ENCODE data around the gene SCN3B. TPM values are rescaled to one million over a fixed set of nuclear protein-coding genes. Genes with fewer than 3 reads are reported as not detected.

SCN3B gene
- total RNA-seq, 8 experiments from 2014 or later: 0.13 to 67.3 (median 25.3) TPM

- no peak for ATAC-seq (replicated peaks in 6 of 8)
- in situ Hi-C loops (cut with MboI; ENCODE audit: low pct_unique_long_range_greater_than_20kb in 2 of 9, low sequenced_read_pairs in 9 of 9, unreplicated experiment in 9 of 9): loop anchor here in 2 of 9 experiments (25.0 kb wide), 1 partner anchor 123 kb away; no protein-coding TSS in a partner anchor
- 87 to 100% (median 98%) methylated on average over 1 to 4 of the region's 5 CpGs; no CpG with 5 or more reads in 4 of the 10 experiments for WGBS, 10 experiments
- Histone ChIP-seq H3K4me1 (replicated peaks in 1 of 2) (peaks cover 10 to 22% of the 10 kb centered on the region in 2 donors), H3K27ac (no peak overlapping the region), H3K4me3 (no peak overlapping the region)
Observed at GRCh38 chr11:123588864-123589262, 65.6 kb downstream of the SCN3B start.

- ATAC-seq (replicated peaks in 6 of 8): no peak
- Histone ChIP-seq H3K4me1 (replicated peaks in 1 of 2) (peaks cover 10 to 22% of the 10 kb centered on the region in 2 donors), H3K4me3 (no peak overlapping the region), H3K27ac (no peak overlapping the region)
- 40 to 100% (median 79%) methylated on average over 1 to 11 of the region's 14 CpGs; no CpG with 5 or more reads in 5 of the 10 experiments for WGBS, 10 experiments
- in situ Hi-C loops (cut with MboI; ENCODE audit: low pct_unique_long_range_greater_than_20kb in 2 of 9, low sequenced_read_pairs in 9 of 9, unreplicated experiment in 9 of 9): loop anchor here in 2 of 9 experiments (25.0 kb wide), 1 partner anchor 124 kb away; no protein-coding TSS in a partner anchor
Observed at GRCh38 chr11:123588117-123588863, 66.1 kb downstream of the SCN3B start.

- Histone ChIP-seq H3K27ac (no peak overlapping the region), H3K4me3 (no peak overlapping the region), H3K4me1 (replicated peaks in 1 of 2) (peaks cover 10 to 22% of the 10 kb centered on the region in 2 donors)
- in situ Hi-C loops (cut with MboI; ENCODE audit: low pct_unique_long_range_greater_than_20kb in 2 of 9, low sequenced_read_pairs in 9 of 9, unreplicated experiment in 9 of 9): loop anchor here in 2 of 9 experiments (25.0 kb wide), 1 partner anchor 125 kb away; no protein-coding TSS in a partner anchor
- no peak for ATAC-seq (replicated peaks in 6 of 8)
- WGBS, 10 experiments: 38 to 100% (median 92%) methylated on average over 1 to 4 of the region's 6 CpGs; no CpG with 5 or more reads in 5 of the 10 experiments
Observed at GRCh38 chr11:123587559-123587958, 66.9 kb downstream of the SCN3B start.

- H3K4me3 ChIP-seq: no peak overlapping the region
- in situ Hi-C loops (cut with MboI; ENCODE audit: low pct_unique_long_range_greater_than_20kb in 2 of 9, low sequenced_read_pairs in 9 of 9, unreplicated experiment in 9 of 9): loop anchor here in 2 of 9 experiments (25.0 kb wide), 1 partner anchor 125 kb away; no protein-coding TSS in a partner anchor
- peaks cover 10 to 22% of the 10 kb centered on the region in 2 donors for H3K4me1 ChIP-seq (replicated peaks in 1 of 2)
- ATAC-seq (replicated peaks in 6 of 8): peak in 5 of 8 experiments; percentile 72 to 85 (median 82)
- peak overlapping the region in 1 of 2 donors; percentile 57 for H3K27ac ChIP-seq
- 0 to 100% (median 100%) methylated on average over 1 of the region's 2 CpGs; no CpG with 5 or more reads in 7 of the 10 experiments for WGBS, 10 experiments
Observed at GRCh38 chr11:123587044-123587443, 67.4 kb downstream of the SCN3B start.

GRCh38 chr11:123586568-123586967, 67.9 kb downstream of the SCN3B start:
- Histone ChIP-seq H3K4me3 (no peak overlapping the region), H3K27ac (peak overlapping the region in 1 of 2 donors; percentile 57), H3K4me1 (replicated peaks in 1 of 2) (peaks cover 10 to 22% of the 10 kb centered on the region in 2 donors)
- peak in 5 of 8 experiments; percentile 8 to 39 (median 32) for ATAC-seq (replicated peaks in 6 of 8)
- 20 to 100% (median 68%) methylated on average over 1 to 4 of the region's 8 CpGs; no CpG with 5 or more reads in 4 of the 10 experiments for WGBS, 10 experiments
- in situ Hi-C loops (cut with MboI; ENCODE audit: low pct_unique_long_range_greater_than_20kb in 2 of 9, low sequenced_read_pairs in 9 of 9, unreplicated experiment in 9 of 9): loop anchor here in 2 of 9 experiments (25.0 kb wide), 1 partner anchor 126 kb away; no protein-coding TSS in a partner anchor

- ATAC-seq (replicated peaks in 6 of 8): peak in 1 of 8 experiments; percentile 20
- in situ Hi-C loops (cut with MboI; ENCODE audit: low pct_unique_long_range_greater_than_20kb in 2 of 9, low sequenced_read_pairs in 9 of 9, unreplicated experiment in 9 of 9): loop anchor here in 2 of 9 experiments (25.0 kb wide), 1 partner anchor 127 kb away; no protein-coding TSS in a partner anchor
- Histone ChIP-seq H3K27ac (no peak overlapping the region), H3K4me3 (no peak overlapping the region), H3K4me1 (replicated peaks in 1 of 2) (peaks cover 10 to 22% of the 10 kb centered on the region in 2 donors)
- 17 to 64% (median 40%) methylated on average over 1 to 5 of the region's 5 CpGs; no CpG with 5 or more reads in 2 of the 10 experiments for WGBS, 10 experiments
Observed at GRCh38 chr11:123585706-123586105, 68.7 kb downstream of the SCN3B start.

GRCh38 chr11:123585206-123585605, 69.2 kb downstream of the SCN3B start:
- H3K27ac ChIP-seq: no peak overlapping the region
- no peak for ATAC-seq (replicated peaks in 6 of 8)
- H3K4me3 ChIP-seq: no peak overlapping the region
- H3K4me1 ChIP-seq (replicated peaks in 1 of 2): peaks cover 10 to 22% of the 10 kb centered on the region in 2 donors
- in situ Hi-C loops (cut with MboI; ENCODE audit: low pct_unique_long_range_greater_than_20kb in 2 of 9, low sequenced_read_pairs in 9 of 9, unreplicated experiment in 9 of 9): loop anchor here in 2 of 9 experiments (25.0 kb wide), 1 partner anchor 127 kb away; no protein-coding TSS in a partner anchor
- WGBS, 10 experiments: 72 to 100% (median 100%) methylated on average over 1 to 2 of the region's 5 CpGs; no CpG with 5 or more reads in 7 of the 10 experiments

GRCh38 chr11:123584737-123585136, 69.7 kb downstream of the SCN3B start:
- no peak for ATAC-seq (replicated peaks in 6 of 8)
- H3K4me1 ChIP-seq (replicated peaks in 1 of 2): peaks cover 10 to 22% of the 10 kb centered on the region in 2 donors
- in situ Hi-C loops (cut with MboI; ENCODE audit: low pct_unique_long_range_greater_than_20kb in 2 of 9, low sequenced_read_pairs in 9 of 9, unreplicated experiment in 9 of 9): loop anchor here in 2 of 9 experiments (25.0 kb wide), 1 partner anchor 128 kb away; no protein-coding TSS in a partner anchor
- no peak overlapping the region for H3K4me3 ChIP-seq
- no peak overlapping the region for H3K27ac ChIP-seq
- WGBS, 10 experiments: 70 to 100% (median 76%) methylated on average over 1 to 5 of the region's 7 CpGs; no CpG with 5 or more reads in 7 of the 10 experiments

- H3K4me3 ChIP-seq: no peak overlapping the region
- in situ Hi-C loops (cut with MboI; ENCODE audit: low pct_unique_long_range_greater_than_20kb in 2 of 9, low sequenced_read_pairs in 9 of 9, unreplicated experiment in 9 of 9): loop anchor here in 2 of 9 experiments (25.0 kb wide), 1 partner anchor 128 kb away; no protein-coding TSS in a partner anchor
- no peak overlapping the region for H3K27ac ChIP-seq
- peaks cover 10 to 22% of the 10 kb centered on the region in 2 donors for H3K4me1 ChIP-seq (replicated peaks in 1 of 2)
- WGBS, 10 experiments: no CpG with 5 or more reads among the region's 4 CpGs
- ATAC-seq (replicated peaks in 6 of 8): no peak
Observed at GRCh38 chr11:123584186-123584585, 70.2 kb downstream of the SCN3B start.

GRCh38 chr11:123582992-123583504, 71.4 kb downstream of the SCN3B start:
- Histone ChIP-seq H3K4me3 (no peak overlapping the region), H3K4me1 (replicated peaks in 1 of 2) (peaks cover 10 to 24% of the 10 kb centered on the region in 2 donors), H3K27ac (no peak overlapping the region)
- no peak for ATAC-seq (replicated peaks in 6 of 8)
- WGBS, 10 experiments: 73 to 100% (median 80%) methylated on average over 1 to 8 of the region's 12 CpGs; no CpG with 5 or more reads in 3 of the 10 experiments
- in situ Hi-C loops (cut with MboI; ENCODE audit: low pct_unique_long_range_greater_than_20kb in 2 of 9, low sequenced_read_pairs in 9 of 9, unreplicated experiment in 9 of 9): loop anchor here in 2 of 9 experiments (25.0 kb wide), 1 partner anchor 129 kb away; no protein-coding TSS in a partner anchor

GRCh38 chr11:123581651-123582399, 72.6 kb downstream of the SCN3B start:
- no peak for ATAC-seq (replicated peaks in 6 of 8)
- H3K4me1 ChIP-seq (replicated peaks in 1 of 2): peaks cover 9 to 22% of the 10 kb centered on the region in 2 donors
- no peak overlapping the region for H3K4me3 ChIP-seq
- WGBS, 10 experiments: 40 to 100% (median 87%) methylated on average over 1 to 8 of the region's 22 CpGs; no CpG with 5 or more reads in 1 of the 10 experiments
- H3K27ac ChIP-seq: no peak overlapping the region
- in situ Hi-C loops (cut with MboI; ENCODE audit: low pct_unique_long_range_greater_than_20kb in 2 of 9, low sequenced_read_pairs in 9 of 9, unreplicated experiment in 9 of 9): loop anchor here in 2 of 9 experiments (25.0 kb wide), 1 partner anchor 130 kb away; no protein-coding TSS in a partner anchor
